SK-MEL-5 (cell line): ENCODE measurements around the gene FOSL2. TPM values are rescaled to one million over a fixed set of nuclear protein-coding genes. Genes with fewer than 3 reads are reported as not detected.

ENCODE experiments used
- DNase-seq: peaks from one replicate; pipeline ENCODE4 v3.0.0-alpha.2; 2016; ENCODE audit warnings: low read depth, low spot score
- in situ Hi-C: cut with HindIII; loops from 2 replicates; pipeline ENCODE4 v1.10.0; 2016; ENCODE audit warnings: low sequenced_read_pairs, high pct_unique_total_duplicates, low pct_unique_long_range_greater_than_20kb
- total RNA-seq: library from RNA; depleted of rRNA; stranded (reverse); fragments of >200 nt; shearing (Covaris generic); gene quantifications from 2 replicates; pipeline ENCODE4 v1.2.3, GENCODE V29; 2014

Gene FOSL2
- total RNA-seq, 1 experiment from 2014 or later, result 16.8 TPM

- in situ Hi-C loops, result no loop called here
- DNase-seq, result no peak
These were observed 55.5 kb downstream of the FOSL2 start for GRCh38 chr2:28447943-28448792.

GRCh38 chr2:28448793-28449100 is 56.1 kb downstream of the FOSL2 start:
- no peak for DNase-seq
- in situ Hi-C loops, result no loop called here

DNA sequence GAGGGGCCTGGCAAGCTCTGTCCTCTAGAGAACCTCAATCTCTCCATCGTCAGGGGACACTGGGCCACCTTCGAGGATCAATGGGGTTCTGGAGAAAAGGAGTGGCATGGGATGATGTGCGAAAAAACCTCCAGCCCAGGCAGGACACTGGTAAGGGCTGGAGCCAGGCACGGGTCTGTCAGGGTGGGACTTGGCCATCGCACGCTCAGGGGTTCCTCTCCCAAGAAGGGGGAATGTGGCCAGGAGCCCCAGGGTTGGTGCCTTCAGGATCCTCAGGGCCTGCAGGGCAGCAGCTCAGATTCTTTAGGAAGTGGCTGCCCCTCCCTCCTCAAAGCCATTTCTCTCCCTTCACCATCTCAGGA is 56.4 kb downstream of the FOSL2 start:
- DNase-seq, result no peak
- in situ Hi-C loops, result no loop called here

GRCh38 chr2:28449488-28450395 is 57.1 kb downstream of the FOSL2 start:
- in situ Hi-C loops, result no loop called here
- no peak for DNase-seq

DNA sequence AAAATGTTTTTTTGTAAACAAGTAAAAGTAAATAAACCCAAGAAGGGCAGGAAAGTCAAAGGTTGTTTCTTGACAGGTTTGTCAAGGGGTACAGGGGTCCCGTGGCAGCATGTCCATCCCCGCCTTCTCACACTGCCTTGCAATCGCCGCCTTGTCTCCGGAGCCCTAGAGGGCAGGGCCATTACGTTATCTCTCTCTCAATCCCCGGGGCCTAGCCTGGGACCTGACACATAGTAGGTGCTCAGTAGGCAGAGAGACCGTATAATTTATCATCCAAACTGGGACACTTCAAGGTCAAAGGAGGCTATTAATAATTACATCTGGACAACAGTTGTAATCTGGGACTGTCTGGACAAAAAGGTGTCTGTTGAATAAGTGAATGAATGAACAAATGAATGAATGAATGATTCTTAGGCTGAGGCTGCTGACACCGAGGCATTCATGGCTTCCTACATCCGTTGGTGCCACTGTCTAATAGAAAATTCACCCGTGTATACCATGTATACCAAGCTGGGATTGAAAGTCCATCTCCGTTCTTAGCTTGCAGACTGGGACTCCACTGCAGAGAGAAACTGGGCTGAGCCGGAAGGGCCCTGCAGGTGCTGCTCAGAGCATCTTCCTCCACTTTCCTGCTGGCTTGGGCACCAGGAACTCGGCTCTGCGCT is 58.4 kb downstream of the FOSL2 start:
- in situ Hi-C loops, result no loop called here
- no peak for DNase-seq

- DNase-seq, result no peak
- in situ Hi-C loops, result no loop called here
These were observed 59.3 kb downstream of the FOSL2 start for GRCh38 chr2:28451793-28452533.

DNA sequence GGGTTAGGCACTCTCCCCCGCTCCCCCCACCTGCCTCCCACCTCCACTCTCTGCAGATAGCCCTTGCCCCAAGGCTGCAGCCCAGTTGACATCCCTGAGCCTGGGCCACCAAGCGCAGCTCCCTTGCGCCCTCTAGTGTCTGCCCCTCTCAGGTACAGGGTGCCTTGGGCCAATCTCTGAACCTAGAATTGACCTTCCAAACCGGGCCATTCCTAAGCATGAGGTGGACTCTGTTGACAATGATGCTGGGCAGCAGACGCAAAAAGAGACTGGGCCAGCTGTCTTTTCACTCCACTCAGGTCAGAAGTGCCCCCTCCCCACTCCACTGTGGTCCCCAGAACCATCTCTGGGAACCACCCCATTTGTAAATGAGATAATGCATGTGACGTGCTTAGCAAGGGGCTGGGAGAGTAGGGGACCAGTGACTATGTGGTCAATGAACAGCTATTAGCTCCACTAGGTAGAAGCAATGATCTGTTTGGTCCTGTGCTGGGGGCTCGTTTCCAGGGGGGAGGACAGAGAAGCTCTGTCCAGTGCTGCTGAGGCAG is 60.0 kb downstream of the FOSL2 start:
- in situ Hi-C loops, result no loop called here
- DNase-seq, result peak; percentile 71

DNA sequence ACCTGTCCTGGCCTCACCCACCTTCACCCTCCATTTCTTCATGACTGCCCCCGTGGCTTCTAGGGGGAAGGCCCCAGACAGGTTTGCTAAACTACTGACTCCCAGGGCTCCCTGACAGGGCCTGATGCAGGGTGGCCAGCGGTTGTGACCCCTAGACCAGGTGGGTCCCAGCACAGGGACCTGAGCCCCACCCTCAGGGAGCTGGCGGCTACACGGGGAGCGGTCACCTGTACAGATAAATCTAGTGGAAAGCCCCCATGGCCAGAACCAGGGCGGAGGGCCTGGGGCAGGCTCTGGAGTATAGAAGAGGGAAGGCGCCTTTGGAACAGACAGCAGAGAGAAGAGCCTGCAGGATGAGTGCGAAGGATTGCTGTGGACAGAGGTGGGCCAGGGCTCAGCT is 60.7 kb downstream of the FOSL2 start:
- no peak for DNase-seq
- in situ Hi-C loops, result no loop called here

DNA sequence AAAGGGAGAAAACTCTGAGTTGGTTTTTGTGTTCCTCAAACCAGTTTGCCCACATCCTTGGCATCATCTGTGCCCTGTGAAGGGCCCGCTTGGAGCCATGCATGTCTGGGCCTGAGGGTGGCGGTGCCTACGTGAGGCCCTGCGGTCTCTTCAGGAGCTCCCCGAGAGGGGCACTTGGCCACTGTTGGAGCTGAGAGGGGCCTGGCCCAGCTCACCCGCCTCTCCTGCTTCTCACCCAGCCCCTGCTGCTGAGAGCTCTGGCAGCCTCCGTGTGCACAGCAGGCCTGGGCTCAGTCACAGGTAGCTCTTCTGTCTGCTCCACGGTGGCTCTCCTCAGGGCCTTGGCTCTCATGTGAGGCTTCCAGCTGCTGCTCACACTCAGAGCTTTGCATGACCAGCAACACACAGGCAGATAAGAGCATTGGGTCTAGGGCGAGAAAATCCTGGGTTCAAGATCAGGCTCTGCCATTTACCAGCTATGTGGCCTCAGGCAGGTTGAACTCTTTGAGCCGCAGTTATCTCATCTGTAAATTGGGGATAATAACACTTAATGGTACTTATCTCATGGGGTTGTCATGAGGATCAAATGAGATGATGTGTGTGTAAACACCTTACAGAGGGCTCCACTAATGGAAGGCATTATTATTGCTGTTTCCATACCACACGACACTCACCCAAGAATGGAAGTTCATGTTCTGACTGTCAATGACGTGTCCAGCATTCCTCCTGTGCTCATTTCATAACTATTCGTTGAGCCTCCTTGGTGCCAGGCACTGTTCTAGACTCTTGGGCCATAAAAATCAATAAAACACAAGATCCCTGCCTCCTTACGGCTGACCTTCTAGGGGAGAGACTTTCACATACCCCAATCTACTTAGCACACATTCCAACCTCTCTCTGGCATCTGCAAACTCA is 61.6 kb downstream of the FOSL2 start:
- no peak for DNase-seq
- in situ Hi-C loops, result no loop called here

- in situ Hi-C loops, result no loop called here
- no peak for DNase-seq
These were observed 64.6 kb downstream of the FOSL2 start for GRCh38 chr2:28457237-28457636.

- no peak for DNase-seq
- in situ Hi-C loops, result no loop called here
These were observed 68.4 kb downstream of the FOSL2 start for GRCh38 chr2:28461056-28461455.

DNA sequence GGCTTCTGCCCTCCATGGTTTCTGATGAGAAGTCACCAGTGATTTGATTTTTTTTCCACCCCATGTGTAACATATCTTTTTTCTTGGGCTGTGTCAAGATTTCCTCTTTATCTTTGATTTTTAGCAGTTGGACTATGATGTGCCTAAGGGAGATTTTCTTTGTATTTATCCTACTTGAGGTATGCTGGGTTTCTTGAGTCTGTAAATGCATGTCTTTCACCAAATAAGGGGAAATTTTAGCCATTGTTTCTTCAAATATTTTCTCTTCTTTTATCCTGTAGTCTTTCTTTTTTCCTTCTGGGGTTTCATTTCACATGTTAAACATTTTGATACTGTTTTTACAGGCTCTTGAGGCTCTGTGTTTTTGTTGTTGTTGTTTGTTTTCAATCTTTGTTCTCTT is 69.5 kb downstream of the FOSL2 start:
- no peak for DNase-seq
- in situ Hi-C loops, result no loop called here

DNA sequence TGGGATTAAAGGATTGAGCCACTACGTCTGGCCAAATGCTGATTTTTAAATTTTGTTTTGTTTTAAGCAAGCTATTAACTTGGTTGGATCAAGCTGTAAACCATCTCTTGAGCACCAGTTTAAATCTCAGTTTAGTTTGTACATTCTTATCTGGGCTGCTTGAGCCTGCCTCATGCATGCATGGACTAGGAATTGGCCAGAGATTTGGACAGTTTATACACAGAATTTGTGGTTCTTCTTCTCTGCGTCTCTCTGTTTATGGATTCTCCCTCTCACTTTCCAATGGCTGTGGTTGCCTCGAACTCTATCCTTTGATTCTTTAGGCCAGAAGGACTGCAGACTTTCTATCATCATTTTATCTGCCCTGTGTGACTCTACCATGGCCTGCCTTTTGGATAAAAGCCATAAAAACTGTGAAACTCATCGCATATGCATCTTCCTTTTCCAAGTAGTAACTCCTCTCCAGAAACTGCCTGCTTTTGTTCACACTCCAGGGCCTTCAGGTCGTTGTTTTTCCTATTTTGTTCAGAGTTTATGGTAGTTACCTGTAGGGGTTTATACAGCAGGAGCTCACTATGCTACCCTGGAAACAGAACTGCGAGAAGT is 70.7 kb downstream of the FOSL2 start:
- in situ Hi-C loops, result no loop called here
- DNase-seq, result no peak

DNA sequence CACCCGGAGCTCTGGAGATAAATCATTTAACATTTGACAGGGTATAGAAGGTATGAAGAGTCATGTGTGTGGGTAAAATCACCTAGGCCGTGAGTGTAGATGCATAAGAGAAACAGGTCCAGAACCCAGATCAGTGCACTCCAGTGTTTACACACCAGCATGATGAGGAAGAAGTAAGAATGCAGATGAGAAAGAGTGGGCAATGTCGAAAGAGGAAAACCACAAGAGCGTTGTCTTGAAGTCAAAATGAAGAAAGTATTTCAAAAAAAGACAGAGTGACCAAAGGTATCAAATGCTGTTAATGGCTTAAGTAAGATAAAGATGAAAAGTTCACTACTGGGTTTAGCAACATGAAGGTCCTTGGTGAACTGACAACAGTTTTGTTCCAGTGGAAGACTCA is 71.2 kb downstream of the FOSL2 start:
- in situ Hi-C loops, result no loop called here
- no peak for DNase-seq

GRCh38 chr2:28465148-28465885 is 72.7 kb downstream of the FOSL2 start:
- in situ Hi-C loops, result no loop called here
- DNase-seq, result no peak
